ENCODE measurements around the gene EFNA3. TPM values are rescaled to one million over a fixed set of nuclear protein-coding genes. Genes with fewer than 3 reads are reported as not detected.

Gene EFNA3
- total and polyA plus RNA-seq, 2 of the 4 experiments (the other 2 are of a cell fraction), result 0.72 to 1.6 TPM

DNA sequence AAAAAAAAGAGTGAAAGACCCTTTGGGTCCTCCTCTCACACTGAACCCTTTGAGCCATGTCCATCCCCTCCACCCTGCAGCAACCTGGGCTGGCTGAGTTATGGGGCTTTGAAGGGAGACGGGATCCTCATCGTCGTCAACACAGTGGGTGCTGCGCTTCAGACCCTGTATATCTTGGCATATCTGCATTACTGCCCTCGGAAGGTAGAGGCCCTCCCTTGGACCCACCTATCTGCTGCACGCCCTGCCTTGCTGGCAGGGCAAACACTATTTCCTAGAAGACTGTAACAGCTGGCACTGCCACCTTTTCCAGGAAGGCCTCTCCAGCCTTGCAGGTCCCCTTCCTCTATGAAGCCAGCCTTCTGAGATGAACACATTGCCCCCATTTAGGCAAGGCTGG, 58.1 kb downstream of the EFNA3 start:
- Histone ChIP-seq H3K36me3 (ENCODE audit: control insufficient read depth, insufficient read depth, low read length) (peaks cover 9% of the 10 kb centered on the region), H3K9me1 (ENCODE audit: insufficient read depth, low read length) (peaks cover 20% of the 10 kb centered on the region; the same call in 1 of the 2 replicates), H3K4me1 (ENCODE audit: control insufficient read depth, insufficient read depth, low read length) (peaks cover 8% of the 10 kb centered on the region; the same call in 1 of the 2 replicates), H3K4me2 (ENCODE audit: low read depth, low read length) (peak overlapping the region; percentile 66), H2BK15ac (ENCODE audit: low read depth, low read length) (no peak overlapping the region), H2BK5ac (ENCODE audit: low read depth, low read length, poor library complexity, severe bottlenecking) (peak overlapping the region; percentile 3), H2AK9ac (replicated peaks; ENCODE audit: low read depth, low read length, poor library complexity) (peak overlapping the region; percentile 31), H3K18ac (ENCODE audit: low read depth, low read length) (no peak overlapping the region), H3K14ac (replicated peaks; ENCODE audit: low read depth, low read length) (peak overlapping the region; percentile 85; the same call in 1 of the 2 replicates), H2BK120ac (ENCODE audit: low read depth, low read length) (no peak overlapping the region), H3K79me1 (ENCODE audit: low read depth in 1 of 2, low read length in 2 of 2) (peaks cover 23 to 44% of the 10 kb centered on the region in 2 experiments), H3K9ac (ENCODE audit: low read depth, low read length) (peak overlapping the region; percentile 21; the same call in 1 of the 2 replicates), H2AK5ac (ENCODE audit: low read depth, low read length) (peak overlapping the region; percentile 23; the same call in 1 of the 2 replicates), H2BK20ac (ENCODE audit: low read depth, low read length) (no peak overlapping the region), H3K4ac (ENCODE audit: low read depth, low read length) (peak overlapping the region; percentile 77), H2AFZ (replicated peaks; ENCODE audit: low read length, poor library complexity) (peak overlapping the region; percentile 39), H3K4me3 (ENCODE audit: insufficient read depth, low read depth, low read length) (peak overlapping the region; percentile 5), H4K91ac (ENCODE audit: insufficient read depth, low read depth, low read length) (peak overlapping the region; percentile 44; the same call in 1 of the 2 replicates), H4K5ac (ENCODE audit: low read depth, low read length) (peak overlapping the region; percentile 22; the same call in 1 of the 2 replicates), H4K8ac (ENCODE audit: low read depth in 2 of 2, low read length in 2 of 2) (peak overlapping the region in 1 of 2 experiments; percentile 45; a peak in 2 of 4 replicates), H4K20me1 (ENCODE audit: insufficient read depth, low read length) (no peaks in the 10 kb centered on the region), H3K27me3 (ENCODE audit: control insufficient read depth, insufficient read depth, low read length) (no peaks in the 10 kb centered on the region), H3K56ac (ENCODE audit: extremely low read depth, insufficient read depth, low read length) (no peak overlapping the region), H3K27ac (ENCODE audit: insufficient read depth, low read length) (peak overlapping the region; percentile 23), H3K9me3 (ENCODE audit: control insufficient read depth, insufficient read depth, low read length) (no peaks in the 10 kb centered on the region), H3K23ac (ENCODE audit: low read depth, low read length) (peak overlapping the region; percentile 77; the same call in 1 of the 2 replicates)
- no peak for TF ChIP-seq RAD21 (IDR thresholded peaks at IDR 0.05; ENCODE audit: low read length)
- no peak for TF ChIP-seq FOS (IDR thresholded peaks at IDR 0.05; ENCODE audit: low read depth, low read length)
- TF ChIP-seq SMC3 (IDR thresholded peaks at IDR 0.05; ENCODE audit: low read depth, low read length), result no peak
- no peak for TF ChIP-seq MXI1 (IDR thresholded peaks at IDR 0.05; ENCODE audit: borderline replicate concordance, low read depth, low read length)
- no peak for TF ChIP-seq POLR2A (IDR thresholded peaks at IDR 0.05; ENCODE audit: low read depth, low read length)
- no peak for TF ChIP-seq MAZ (IDR thresholded peaks at IDR 0.05; ENCODE audit: borderline replicate concordance, low read depth, low read length)
- no peak for TF ChIP-seq MAFK (IDR thresholded peaks at IDR 0.05; ENCODE audit: low read depth, low read length)
- TF ChIP-seq RFX5 (IDR thresholded peaks at IDR 0.05; ENCODE audit: low read depth, low read length), result no peak
- TF ChIP-seq, protein P1, sequence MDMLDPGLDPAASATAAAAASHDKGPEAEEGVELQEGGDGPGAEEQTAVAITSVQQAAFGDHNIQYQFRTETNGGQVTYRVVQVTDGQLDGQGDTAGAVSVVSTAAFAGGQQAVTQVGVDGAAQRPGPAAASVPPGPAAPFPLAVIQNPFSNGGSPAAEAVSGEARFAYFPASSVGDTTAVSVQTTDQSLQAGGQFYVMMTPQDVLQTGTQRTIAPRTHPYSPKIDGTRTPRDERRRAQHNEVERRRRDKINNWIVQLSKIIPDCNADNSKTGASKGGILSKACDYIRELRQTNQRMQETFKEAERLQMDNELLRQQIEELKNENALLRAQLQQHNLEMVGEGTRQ (IDR thresholded peaks at IDR 0.05; ENCODE audit: low read depth, low read length), result no peak
- TF ChIP-seq BHLHE40 (IDR thresholded peaks at IDR 0.05; ENCODE audit: low read depth, low read length), result no peak
- no peak for TF ChIP-seq RCOR1 (IDR thresholded peaks at IDR 0.05; ENCODE audit: insufficient replicate concordance, low read length)
- no peak for TF ChIP-seq CEBPB (IDR thresholded peaks at IDR 0.05; ENCODE audit: low read depth, low read length)
- TF ChIP-seq, protein P2, sequence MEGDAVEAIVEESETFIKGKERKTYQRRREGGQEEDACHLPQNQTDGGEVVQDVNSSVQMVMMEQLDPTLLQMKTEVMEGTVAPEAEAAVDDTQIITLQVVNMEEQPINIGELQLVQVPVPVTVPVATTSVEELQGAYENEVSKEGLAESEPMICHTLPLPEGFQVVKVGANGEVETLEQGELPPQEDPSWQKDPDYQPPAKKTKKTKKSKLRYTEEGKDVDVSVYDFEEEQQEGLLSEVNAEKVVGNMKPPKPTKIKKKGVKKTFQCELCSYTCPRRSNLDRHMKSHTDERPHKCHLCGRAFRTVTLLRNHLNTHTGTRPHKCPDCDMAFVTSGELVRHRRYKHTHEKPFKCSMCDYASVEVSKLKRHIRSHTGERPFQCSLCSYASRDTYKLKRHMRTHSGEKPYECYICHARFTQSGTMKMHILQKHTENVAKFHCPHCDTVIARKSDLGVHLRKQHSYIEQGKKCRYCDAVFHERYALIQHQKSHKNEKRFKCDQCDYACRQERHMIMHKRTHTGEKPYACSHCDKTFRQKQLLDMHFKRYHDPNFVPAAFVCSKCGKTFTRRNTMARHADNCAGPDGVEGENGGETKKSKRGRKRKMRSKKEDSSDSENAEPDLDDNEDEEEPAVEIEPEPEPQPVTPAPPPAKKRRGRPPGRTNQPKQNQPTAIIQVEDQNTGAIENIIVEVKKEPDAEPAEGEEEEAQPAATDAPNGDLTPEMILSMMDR (conservative IDR thresholded peaks at IDR 0.05; ENCODE audit: low read depth, low read length), result no peak
- TF ChIP-seq CHD1 (IDR thresholded peaks at IDR 0.05; ENCODE audit: low read depth, low read length), result no peak
- no peak for TF ChIP-seq NFE2L2 (IDR thresholded peaks at IDR 0.05; ENCODE audit: low read depth, low read length)
- TF ChIP-seq, protein P3, sequence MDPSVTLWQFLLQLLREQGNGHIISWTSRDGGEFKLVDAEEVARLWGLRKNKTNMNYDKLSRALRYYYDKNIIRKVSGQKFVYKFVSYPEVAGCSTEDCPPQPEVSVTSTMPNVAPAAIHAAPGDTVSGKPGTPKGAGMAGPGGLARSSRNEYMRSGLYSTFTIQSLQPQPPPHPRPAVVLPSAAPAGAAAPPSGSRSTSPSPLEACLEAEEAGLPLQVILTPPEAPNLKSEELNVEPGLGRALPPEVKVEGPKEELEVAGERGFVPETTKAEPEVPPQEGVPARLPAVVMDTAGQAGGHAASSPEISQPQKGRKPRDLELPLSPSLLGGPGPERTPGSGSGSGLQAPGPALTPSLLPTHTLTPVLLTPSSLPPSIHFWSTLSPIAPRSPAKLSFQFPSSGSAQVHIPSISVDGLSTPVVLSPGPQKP (IDR thresholded peaks at IDR 0.05; ENCODE audit: borderline replicate concordance, low read depth, low read length), result no peak
- ChIA-PET CTCF (interaction anchor here (0.6 to 1.1 kb wide), 2 partner anchors 16 to 45 kb away, joined by 3 to 4 read pairs; no protein-coding TSS in a partner anchor), POLR2A (ENCODE audit: unreplicated experiment) (interaction anchor here (0.7 kb wide), 1 partner anchor 136 kb away, joined by 3 read pairs; the partner anchor contains the start of gene CLK2)
- WGBS, 2 experiments (ENCODE audit: extremely low coverage in 2 of 2, insufficient read length in 1 of 2), result 63% methylated on average over 5 of the region's 6 CpGs; no CpG with 5 or more reads in 1 of the 2 experiments
- dilution Hi-C loops (cut with HindIII; ENCODE audit: low sequenced_read_pairs, unreplicated experiment), result no loop called here
- in situ Hi-C loops (cut with MboI; ENCODE audit: low sequenced_read_pairs), result no loop called here
- intact Hi-C loops (cut with micrococcal nuclease), result no loop called here
- no peak for DNase-seq
- no TSS peak for BruUV-seq (replicated peaks)
- no peak for ATAC-seq (ENCODE audit: low read depth)
